ENCODE results near the gene ZNF236. TPM values are rescaled to one million over a fixed set of nuclear protein-coding genes. Genes with fewer than 3 reads are reported as not detected.
A peak's percentile ranks its signal among the peaks of the same experiment; 100 is the strongest.

ZNF236 gene
- polyA plus RNA-seq, 3 donors, result 1.7 to 6.5 (median 2.4) TPM

DNA sequence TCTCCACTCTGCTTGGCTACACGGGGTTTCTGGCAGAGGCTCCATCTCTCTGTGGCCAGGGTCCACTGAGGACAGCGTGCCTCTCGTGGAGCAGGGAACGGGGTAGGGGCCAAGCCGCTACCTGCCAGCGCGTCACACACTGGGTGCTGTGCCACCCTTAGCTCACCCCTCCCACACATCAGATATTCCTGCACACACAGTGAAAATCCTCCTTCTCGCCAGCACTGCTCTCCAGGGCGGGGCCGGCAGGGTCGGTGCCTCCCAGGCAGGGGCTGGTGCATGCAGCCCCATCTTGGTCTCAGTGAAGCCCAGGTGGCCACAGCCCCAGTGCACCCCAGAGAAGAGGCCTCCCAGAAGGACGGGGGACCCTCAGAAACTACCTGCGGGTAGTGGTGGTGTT lies 185.6 kb downstream of the ZNF236 start:
- Histone ChIP-seq H3K9ac (ENCODE audit: insufficient read depth, low read length, poor library complexity, severe bottlenecking) (no peak overlapping the region), H3K9me3 (replicated peaks in 1 of 2; ENCODE audit: control insufficient read depth in 1 of 2, insufficient read depth in 1 of 2, low read length in 2 of 2) (no peaks in the 10 kb centered on the region), H3K79me2 (ENCODE audit: insufficient read depth, low read length) (peaks cover 27% of the 10 kb centered on the region), H4K20me1 (ENCODE audit: insufficient read depth, low read length) (peaks cover 9% of the 10 kb centered on the region), H3K4me2 (replicated peaks; ENCODE audit: extremely low read depth, low read length, poor library complexity, severe bottlenecking) (no peak overlapping the region), H3K36me3 (replicated peaks in 1 of 2; ENCODE audit: control insufficient read depth in 1 of 2, insufficient read depth in 2 of 2, low read length in 2 of 2) (peaks cover 23 to 42% of the 10 kb centered on the region in 2 donors), H3K27ac (ENCODE audit: low read depth in 1 of 2, low read length in 2 of 2) (peak overlapping the region in 1 of 2 donors; percentile 95), H3K4me1 (ENCODE audit: control insufficient read depth in 1 of 2, insufficient read depth in 2 of 2, low read length in 2 of 2) (peaks cover 55 to 62% of the 10 kb centered on the region in 2 donors), H3K27me3 (ENCODE audit: control insufficient read depth in 2 of 2, insufficient read depth in 2 of 2, low read length in 2 of 2) (no peaks in the 10 kb centered on the region), H3K4me3 (replicated peaks in 1 of 3; ENCODE audit: low read depth in 2 of 3, low read length in 3 of 3) (no peak overlapping the region), H2AFZ (ENCODE audit: insufficient read depth, low read depth, low read length, poor library complexity, severe bottlenecking) (no peak overlapping the region)
- no peak for DNase-seq
- no peaks in the 10 kb centered on the region for H3K27me3 Mint-ChIP-seq (ENCODE audit: low read depth in 3 of 3)
- H3K4me1 Mint-ChIP-seq, result peaks cover 58% of the 10 kb centered on the region
- no peaks in the 10 kb centered on the region for H3K9me3 Mint-ChIP-seq
- intact Hi-C loops (cut with micrococcal nuclease), result loop anchor here in 1 of 2 donors (10.0 kb wide), 1 partner anchor 97 kb away; no protein-coding TSS in a partner anchor
- H3K27ac Mint-ChIP-seq, result peak overlapping the region in 2 of 7 donors; percentile 74 to 86
- TF ChIP-seq, protein P1, sequence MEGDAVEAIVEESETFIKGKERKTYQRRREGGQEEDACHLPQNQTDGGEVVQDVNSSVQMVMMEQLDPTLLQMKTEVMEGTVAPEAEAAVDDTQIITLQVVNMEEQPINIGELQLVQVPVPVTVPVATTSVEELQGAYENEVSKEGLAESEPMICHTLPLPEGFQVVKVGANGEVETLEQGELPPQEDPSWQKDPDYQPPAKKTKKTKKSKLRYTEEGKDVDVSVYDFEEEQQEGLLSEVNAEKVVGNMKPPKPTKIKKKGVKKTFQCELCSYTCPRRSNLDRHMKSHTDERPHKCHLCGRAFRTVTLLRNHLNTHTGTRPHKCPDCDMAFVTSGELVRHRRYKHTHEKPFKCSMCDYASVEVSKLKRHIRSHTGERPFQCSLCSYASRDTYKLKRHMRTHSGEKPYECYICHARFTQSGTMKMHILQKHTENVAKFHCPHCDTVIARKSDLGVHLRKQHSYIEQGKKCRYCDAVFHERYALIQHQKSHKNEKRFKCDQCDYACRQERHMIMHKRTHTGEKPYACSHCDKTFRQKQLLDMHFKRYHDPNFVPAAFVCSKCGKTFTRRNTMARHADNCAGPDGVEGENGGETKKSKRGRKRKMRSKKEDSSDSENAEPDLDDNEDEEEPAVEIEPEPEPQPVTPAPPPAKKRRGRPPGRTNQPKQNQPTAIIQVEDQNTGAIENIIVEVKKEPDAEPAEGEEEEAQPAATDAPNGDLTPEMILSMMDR (IDR thresholded peaks at IDR 0.05), result no peak
- H3K4me3 Mint-ChIP-seq, result no peak overlapping the region
- WGBS (ENCODE audit: insufficient coverage), result 95% methylated on average over 12 of the region's 13 CpGs
- H3K36me3 Mint-ChIP-seq, result peaks cover 35 to 40% of the 10 kb centered on the region in 2 donors

DNA sequence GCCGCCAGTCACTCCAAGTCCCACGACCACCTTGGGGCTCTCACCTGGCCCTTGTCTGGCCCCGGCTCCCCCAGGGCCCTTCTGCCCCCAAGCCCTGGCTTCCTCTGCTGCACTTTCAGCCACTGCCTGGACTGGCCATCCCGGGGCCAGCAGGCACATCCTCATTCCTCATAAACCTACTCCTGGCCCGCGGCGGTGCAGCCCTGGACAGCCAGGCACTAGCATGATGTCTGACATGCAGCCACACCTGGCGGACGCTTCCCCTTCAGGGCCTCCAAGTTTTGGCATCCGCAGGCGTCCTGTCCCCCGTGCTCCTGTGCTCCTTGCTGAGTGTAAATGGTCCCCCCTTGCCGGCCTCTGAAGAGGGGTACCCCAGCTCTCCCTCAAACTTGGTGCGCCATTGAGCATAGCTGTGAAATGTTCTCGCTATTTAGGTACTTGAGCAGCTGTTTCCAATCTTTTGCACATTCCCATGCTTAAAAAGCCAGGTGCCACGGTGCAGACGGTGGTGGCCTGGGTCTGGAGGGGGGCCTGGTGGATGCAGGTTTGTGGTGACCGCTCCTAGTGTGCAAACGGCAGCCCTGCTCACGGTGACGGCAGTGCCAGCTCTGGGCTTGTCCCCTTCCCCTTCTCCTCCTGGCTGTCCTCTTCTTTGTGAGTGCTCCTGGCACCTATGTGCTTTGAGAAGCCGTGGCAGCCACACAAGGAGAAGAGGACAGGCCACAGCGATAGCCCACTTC lies 186.4 kb downstream of the ZNF236 start:
- H3K27ac Mint-ChIP-seq, result peak overlapping the region in 4 of 7 donors; percentile 15 to 70 (median 52)
- intact Hi-C loops (cut with micrococcal nuclease), result loop anchor here in 1 of 2 donors (10.0 kb wide), 1 partner anchor 96 kb away; no protein-coding TSS in a partner anchor
- TF ChIP-seq, protein P1 (IDR thresholded peaks at IDR 0.05), result no peak
- no peaks in the 10 kb centered on the region for H3K27me3 Mint-ChIP-seq (ENCODE audit: low read depth in 3 of 3)
- H3K9me3 ChIP-seq (replicated peaks in 1 of 2; ENCODE audit: control insufficient read depth in 1 of 2, insufficient read depth in 1 of 2, low read length in 2 of 2), result no peaks in the 10 kb centered on the region
- DNase-seq, result no peak
- peaks cover 27% of the 10 kb centered on the region for H3K79me2 ChIP-seq (ENCODE audit: insufficient read depth, low read length)
- no peaks in the 10 kb centered on the region for H3K9me3 Mint-ChIP-seq
- H3K27me3 ChIP-seq (ENCODE audit: control insufficient read depth in 2 of 2, insufficient read depth in 2 of 2, low read length in 2 of 2), result no peaks in the 10 kb centered on the region
- WGBS (ENCODE audit: insufficient coverage), result 92% methylated on average over 14 of the region's 23 CpGs
- H4K20me1 ChIP-seq (ENCODE audit: insufficient read depth, low read length), result peaks cover 16% of the 10 kb centered on the region
- H3K4me3 Mint-ChIP-seq, result no peak overlapping the region
- H3K4me1 Mint-ChIP-seq, result peaks cover 63% of the 10 kb centered on the region
- H3K4me1 ChIP-seq (ENCODE audit: control insufficient read depth in 1 of 2, insufficient read depth in 2 of 2, low read length in 2 of 2), result peaks cover 58 to 64% of the 10 kb centered on the region in 2 donors
- H3K4me2 ChIP-seq (replicated peaks; ENCODE audit: extremely low read depth, low read length, poor library complexity, severe bottlenecking), result no peak overlapping the region
- H3K36me3 ChIP-seq (replicated peaks in 1 of 2; ENCODE audit: control insufficient read depth in 1 of 2, insufficient read depth in 2 of 2, low read length in 2 of 2), result peaks cover 23 to 42% of the 10 kb centered on the region in 2 donors
- H3K9ac ChIP-seq (ENCODE audit: insufficient read depth, low read length, poor library complexity, severe bottlenecking), result no peak overlapping the region
- no peak overlapping the region for H3K27ac ChIP-seq (ENCODE audit: low read depth in 1 of 2, low read length in 2 of 2)
- no peak overlapping the region for H2AFZ ChIP-seq (ENCODE audit: insufficient read depth, low read depth, low read length, poor library complexity, severe bottlenecking)
- peaks cover 35 to 44% of the 10 kb centered on the region in 2 donors for H3K36me3 Mint-ChIP-seq
- no peak overlapping the region for H3K4me3 ChIP-seq (replicated peaks in 1 of 3; ENCODE audit: low read depth in 2 of 3, low read length in 3 of 3)
